ENCODE measurements around the gene TGFBR1.

GRCh38 chr9:99187311-99187710 is 82.4 kb downstream of the TGFBR1 start:
- no peak for TF ChIP-seq POLR2A (IDR thresholded peaks at IDR 0.05)
- TF ChIP-seq, protein P1, sequence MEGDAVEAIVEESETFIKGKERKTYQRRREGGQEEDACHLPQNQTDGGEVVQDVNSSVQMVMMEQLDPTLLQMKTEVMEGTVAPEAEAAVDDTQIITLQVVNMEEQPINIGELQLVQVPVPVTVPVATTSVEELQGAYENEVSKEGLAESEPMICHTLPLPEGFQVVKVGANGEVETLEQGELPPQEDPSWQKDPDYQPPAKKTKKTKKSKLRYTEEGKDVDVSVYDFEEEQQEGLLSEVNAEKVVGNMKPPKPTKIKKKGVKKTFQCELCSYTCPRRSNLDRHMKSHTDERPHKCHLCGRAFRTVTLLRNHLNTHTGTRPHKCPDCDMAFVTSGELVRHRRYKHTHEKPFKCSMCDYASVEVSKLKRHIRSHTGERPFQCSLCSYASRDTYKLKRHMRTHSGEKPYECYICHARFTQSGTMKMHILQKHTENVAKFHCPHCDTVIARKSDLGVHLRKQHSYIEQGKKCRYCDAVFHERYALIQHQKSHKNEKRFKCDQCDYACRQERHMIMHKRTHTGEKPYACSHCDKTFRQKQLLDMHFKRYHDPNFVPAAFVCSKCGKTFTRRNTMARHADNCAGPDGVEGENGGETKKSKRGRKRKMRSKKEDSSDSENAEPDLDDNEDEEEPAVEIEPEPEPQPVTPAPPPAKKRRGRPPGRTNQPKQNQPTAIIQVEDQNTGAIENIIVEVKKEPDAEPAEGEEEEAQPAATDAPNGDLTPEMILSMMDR (IDR thresholded peaks at IDR 0.05), result no peak

Measured in vagina (tissue), 2 donors.